ENCODE data around the gene ORAI3. TPM values are rescaled to one million over a fixed set of nuclear protein-coding genes. Genes with fewer than 3 reads are reported as not detected.

ORAI3 gene
- total and polyA plus RNA-seq, 3 donors from 2014 or later, result 29.1 to 75.0 (median 68.6) TPM

DNA sequence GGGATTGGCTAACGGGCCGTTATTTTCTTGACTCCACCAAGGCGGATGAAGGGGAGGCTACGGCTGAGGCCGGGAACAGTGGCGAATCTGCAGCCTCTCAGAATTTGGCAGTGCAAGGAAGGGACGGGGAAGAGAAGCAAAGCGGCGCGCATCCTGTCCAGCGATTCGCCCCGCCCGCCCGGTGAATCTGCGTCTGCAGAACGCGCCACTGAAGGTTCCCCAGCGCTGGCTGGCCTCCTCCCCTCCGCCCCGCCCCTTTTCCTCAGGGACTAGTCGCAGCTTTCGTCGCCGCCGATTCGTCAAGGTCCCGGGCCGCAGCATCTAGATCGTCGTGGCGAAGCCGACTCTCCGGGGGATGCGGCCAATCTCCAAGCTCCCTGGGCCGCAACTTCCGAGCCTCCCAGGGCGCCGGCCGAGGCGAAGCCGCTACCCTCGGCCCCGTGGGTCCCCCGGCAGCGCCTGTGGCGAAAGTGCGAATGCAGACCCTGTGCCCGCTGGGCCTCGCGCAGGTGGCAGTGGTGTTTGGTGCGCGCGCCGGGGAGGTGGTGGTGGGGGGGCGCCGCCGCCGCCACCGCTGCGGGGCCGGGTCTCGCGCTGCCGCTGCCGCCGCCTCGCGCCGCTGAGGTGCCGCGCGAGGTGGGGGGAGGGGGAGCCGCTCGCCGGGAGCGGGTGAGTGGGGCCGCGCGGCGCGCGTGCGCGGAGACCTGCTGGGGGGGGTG is 8.7 kb downstream of the ORAI3 start, which contains the start of gene SETD1A:
TSS of gene SETD1A (plus strand) at position 299 of the 719 bp plus-strand sequence. CDS start 978 bp downstream, outside the sequence.
- Histone ChIP-seq H3K27me3 (no peaks in the 10 kb centered on the region), H3K4me1 (peaks cover 19% of the 10 kb centered on the region), H3K4me3 (peak within 1 kb of the TSS; percentile 87 to 98), H3K36me3 (ENCODE audit: low read depth, missing control alignments) (no peaks in the 10 kb centered on the region), H3K9me3 (no peaks in the 10 kb centered on the region), H3K27ac (peak within 1 kb of the TSS; percentile 96 to 97)
- intact Hi-C loops (cut with DNase I; ENCODE audit: low total_unique reads), result no loop called here
- WGBS, 2 donors, result 0% methylated on average over 19 to 75 of the region's 85 CpGs
- DNase-seq, result peak; percentile 97
- TF ChIP-seq POLR2A (IDR thresholded peaks at IDR 0.05), result no peak
- TF ChIP-seq, protein P1, sequence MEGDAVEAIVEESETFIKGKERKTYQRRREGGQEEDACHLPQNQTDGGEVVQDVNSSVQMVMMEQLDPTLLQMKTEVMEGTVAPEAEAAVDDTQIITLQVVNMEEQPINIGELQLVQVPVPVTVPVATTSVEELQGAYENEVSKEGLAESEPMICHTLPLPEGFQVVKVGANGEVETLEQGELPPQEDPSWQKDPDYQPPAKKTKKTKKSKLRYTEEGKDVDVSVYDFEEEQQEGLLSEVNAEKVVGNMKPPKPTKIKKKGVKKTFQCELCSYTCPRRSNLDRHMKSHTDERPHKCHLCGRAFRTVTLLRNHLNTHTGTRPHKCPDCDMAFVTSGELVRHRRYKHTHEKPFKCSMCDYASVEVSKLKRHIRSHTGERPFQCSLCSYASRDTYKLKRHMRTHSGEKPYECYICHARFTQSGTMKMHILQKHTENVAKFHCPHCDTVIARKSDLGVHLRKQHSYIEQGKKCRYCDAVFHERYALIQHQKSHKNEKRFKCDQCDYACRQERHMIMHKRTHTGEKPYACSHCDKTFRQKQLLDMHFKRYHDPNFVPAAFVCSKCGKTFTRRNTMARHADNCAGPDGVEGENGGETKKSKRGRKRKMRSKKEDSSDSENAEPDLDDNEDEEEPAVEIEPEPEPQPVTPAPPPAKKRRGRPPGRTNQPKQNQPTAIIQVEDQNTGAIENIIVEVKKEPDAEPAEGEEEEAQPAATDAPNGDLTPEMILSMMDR (IDR thresholded peaks at IDR 0.05), result peak in 1 of 3 experiments; percentile 4

DNA sequence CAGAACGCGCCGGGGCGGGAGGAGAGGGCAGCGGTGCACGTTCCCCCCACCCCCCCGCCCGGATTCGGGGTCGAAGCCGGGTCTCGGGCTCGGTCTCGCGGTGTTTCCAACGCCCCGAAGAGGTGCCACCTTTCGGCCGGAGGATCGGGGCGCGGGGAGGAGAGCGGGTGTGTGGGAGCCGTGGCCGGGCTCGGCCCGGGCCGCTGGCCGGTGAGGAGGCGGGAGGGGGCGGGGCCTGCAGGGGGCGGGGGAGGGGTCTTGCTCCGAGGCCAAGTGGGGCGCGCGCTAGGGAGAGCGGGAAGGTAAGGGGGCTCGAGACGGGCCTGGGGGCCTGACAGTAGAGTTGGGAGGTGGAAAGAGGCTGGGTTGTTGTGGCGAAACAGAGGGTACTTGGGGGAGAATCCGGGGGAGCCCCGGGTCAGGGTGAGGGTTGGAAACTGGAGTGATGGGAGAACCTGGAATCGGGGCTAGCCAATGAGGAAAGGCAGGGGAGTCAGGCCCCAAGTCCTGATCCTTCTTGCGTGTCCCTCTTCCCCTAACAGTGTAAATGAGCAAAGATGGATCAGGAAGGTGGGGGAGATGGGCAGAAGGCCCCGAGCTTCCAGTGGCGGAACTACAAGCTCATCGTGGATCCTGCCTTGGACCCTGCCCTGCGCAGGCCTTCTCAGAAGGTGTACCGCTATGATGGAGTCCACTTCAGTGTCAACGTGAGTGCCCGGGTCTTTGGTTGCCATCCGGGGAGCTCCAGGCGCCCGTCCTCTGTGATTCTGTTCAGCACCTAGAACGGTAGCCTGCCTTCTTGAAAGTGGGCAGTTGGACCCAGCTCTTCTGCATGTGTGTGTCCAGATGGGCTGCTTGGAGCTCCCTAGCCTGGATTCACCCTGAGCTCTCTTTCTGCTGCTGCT is 9.6 kb downstream of the ORAI3 start:
- peak; percentile 67 for DNase-seq
- intact Hi-C loops (cut with DNase I; ENCODE audit: low total_unique reads), result no loop called here
- Histone ChIP-seq H3K27me3 (no peaks in the 10 kb centered on the region), H3K4me1 (peaks cover 14% of the 10 kb centered on the region), H3K4me3 (peak overlapping the region; percentile 87 to 98), H3K27ac (peak overlapping the region; percentile 96 to 97), H3K36me3 (ENCODE audit: low read depth, missing control alignments) (no peaks in the 10 kb centered on the region), H3K9me3 (no peaks in the 10 kb centered on the region)
- TF ChIP-seq, protein P1 (IDR thresholded peaks at IDR 0.05), result no peak
- no peak for TF ChIP-seq POLR2A (IDR thresholded peaks at IDR 0.05)
- WGBS, 2 donors, result 10 to 15% methylated on average over 19 to 24 of the region's 55 CpGs

GRCh38 chr16:30961384-30961783 is 12.5 kb downstream of the ORAI3 start:
- H3K27me3 ChIP-seq, result no peaks in the 10 kb centered on the region
- H3K4me3 ChIP-seq, result no peak overlapping the region
- intact Hi-C loops (cut with DNase I; ENCODE audit: low total_unique reads), result no loop called here
- no peak for DNase-seq
- peaks cover 8% of the 10 kb centered on the region for H3K4me1 ChIP-seq
- H3K27ac ChIP-seq, result no peak overlapping the region
- 92 to 93% methylated on average over 11 of the region's 11 CpGs for WGBS, 2 donors
- H3K36me3 ChIP-seq (ENCODE audit: low read depth, missing control alignments), result no peaks in the 10 kb centered on the region
- H3K9me3 ChIP-seq, result no peaks in the 10 kb centered on the region
- no peak for TF ChIP-seq POLR2A (IDR thresholded peaks at IDR 0.05)
- TF ChIP-seq, protein P1 (IDR thresholded peaks at IDR 0.05), result no peak

- no peak for TF ChIP-seq POLR2A (IDR thresholded peaks at IDR 0.05)
- TF ChIP-seq, protein P1 (IDR thresholded peaks at IDR 0.05), result no peak
- 90 to 91% methylated on average over 16 to 18 of the region's 18 CpGs for WGBS, 2 donors
- H3K36me3 ChIP-seq (ENCODE audit: low read depth, missing control alignments), result no peaks in the 10 kb centered on the region
Observed at GRCh38 chr16:30963925-30964511, 15.2 kb downstream of the ORAI3 start.

More at GRCh38 chr16:30963925-30964511, 15.2 kb downstream of the ORAI3 start:
- DNase-seq, result no peak
- intact Hi-C loops (cut with DNase I; ENCODE audit: low total_unique reads), result no loop called here
- H3K4me3 ChIP-seq, result no peak overlapping the region
- H3K4me1 ChIP-seq, result peaks cover 1% of the 10 kb centered on the region
- no peak overlapping the region for H3K27ac ChIP-seq
- H3K9me3 ChIP-seq, result no peaks in the 10 kb centered on the region
- H3K27me3 ChIP-seq, result no peaks in the 10 kb centered on the region

Data from testis (tissue), 3 donors.